ENCODE results near the gene AMPD2.

AMPD2 gene

GRCh38 chr1:109625176-109625575 lies 5.5 kb downstream of the AMPD2 start:
- H3K36me3 ChIP-seq (ENCODE audit: low read length): no peaks in the 10 kb centered on the region
- no peak overlapping the region for H3K9ac ChIP-seq (ENCODE audit: low read length)
- H2AFZ ChIP-seq (ENCODE audit: low read depth, low read length, severe bottlenecking): no peak overlapping the region
- H3K4me3 ChIP-seq (ENCODE audit: insufficient read depth, low read length, poor library complexity, severe bottlenecking): no peak overlapping the region
- peaks cover 20% of the 10 kb centered on the region; the same call in 1 of the 2 replicates for H3K79me2 ChIP-seq (ENCODE audit: insufficient read depth, low read length)
- H3K4me2 ChIP-seq (ENCODE audit: low read depth, low read length, poor library complexity, severe bottlenecking): no peak overlapping the region
- TF ChIP-seq CTCF (IDR thresholded peaks at IDR 0.05; ENCODE audit: insufficient read depth, low read length, poor library complexity, severe bottlenecking) (no peak), EZH2phosphoT487 (conservative IDR thresholded peaks at IDR 0.05; ENCODE audit: low read length) (no peak)
- H3K27me3 ChIP-seq (ENCODE audit: low read length): no peaks in the 10 kb centered on the region
- H3K9me3 ChIP-seq (ENCODE audit: insufficient read depth, low read length): no peaks in the 10 kb centered on the region
- H3K27ac ChIP-seq (ENCODE audit: low read depth, low read length): no peak overlapping the region
- no peaks in the 10 kb centered on the region for H3K9me2 ChIP-seq (replicated peaks; ENCODE audit: insufficient read depth, low read length)
- no peaks in the 10 kb centered on the region for H3F3A ChIP-seq (ENCODE audit: insufficient read depth)
- H4K20me1 ChIP-seq (ENCODE audit: low read depth, low read length): no peaks in the 10 kb centered on the region

GRCh38 chr1:109625601-109626560 lies 6.2 kb downstream of the AMPD2 start:
- Histone ChIP-seq H3K9me3 (ENCODE audit: insufficient read depth, low read length) (no peaks in the 10 kb centered on the region), H3K36me3 (ENCODE audit: low read length) (no peaks in the 10 kb centered on the region), H3F3A (ENCODE audit: insufficient read depth) (no peaks in the 10 kb centered on the region), H3K79me2 (ENCODE audit: insufficient read depth, low read length) (peaks cover 15% of the 10 kb centered on the region; the same call in 1 of the 2 replicates), H2AFZ (ENCODE audit: low read depth, low read length, severe bottlenecking) (no peak overlapping the region), H3K27me3 (ENCODE audit: low read length) (no peaks in the 10 kb centered on the region), H4K20me1 (ENCODE audit: low read depth, low read length) (no peaks in the 10 kb centered on the region), H3K4me3 (ENCODE audit: insufficient read depth, low read length, poor library complexity, severe bottlenecking) (no peak overlapping the region), H3K4me2 (ENCODE audit: low read depth, low read length, poor library complexity, severe bottlenecking) (no peak overlapping the region), H3K27ac (ENCODE audit: low read depth, low read length) (no peak overlapping the region), H3K9ac (ENCODE audit: low read length) (no peak overlapping the region), H3K9me2 (replicated peaks; ENCODE audit: insufficient read depth, low read length) (no peaks in the 10 kb centered on the region)
- no peak for TF ChIP-seq EZH2phosphoT487 (conservative IDR thresholded peaks at IDR 0.05; ENCODE audit: low read length)
- no peak for TF ChIP-seq CTCF (IDR thresholded peaks at IDR 0.05; ENCODE audit: insufficient read depth, low read length, poor library complexity, severe bottlenecking)

GRCh38 chr1:109626682-109627408 lies 7.2 kb downstream of the AMPD2 start:
- H3K9me2 ChIP-seq (replicated peaks; ENCODE audit: insufficient read depth, low read length): no peaks in the 10 kb centered on the region
- no peak overlapping the region for H3K4me3 ChIP-seq (ENCODE audit: insufficient read depth, low read length, poor library complexity, severe bottlenecking)
- no peak overlapping the region for H3K27ac ChIP-seq (ENCODE audit: low read depth, low read length)
- H4K20me1 ChIP-seq (ENCODE audit: low read depth, low read length): no peaks in the 10 kb centered on the region
- no peaks in the 10 kb centered on the region for H3K27me3 ChIP-seq (ENCODE audit: low read length)
- no peak overlapping the region for H2AFZ ChIP-seq (ENCODE audit: low read depth, low read length, severe bottlenecking)
- H3K9ac ChIP-seq (ENCODE audit: low read length): no peak overlapping the region
- TF ChIP-seq EZH2phosphoT487 (conservative IDR thresholded peaks at IDR 0.05; ENCODE audit: low read length) (no peak), CTCF (IDR thresholded peaks at IDR 0.05; ENCODE audit: insufficient read depth, low read length, poor library complexity, severe bottlenecking) (no peak)
- H3K4me2 ChIP-seq (ENCODE audit: low read depth, low read length, poor library complexity, severe bottlenecking): no peak overlapping the region
- H3K36me3 ChIP-seq (ENCODE audit: low read length): no peaks in the 10 kb centered on the region
- H3K9me3 ChIP-seq (ENCODE audit: insufficient read depth, low read length): no peaks in the 10 kb centered on the region
- no peaks in the 10 kb centered on the region for H3F3A ChIP-seq (ENCODE audit: insufficient read depth)
- H3K79me2 ChIP-seq (ENCODE audit: insufficient read depth, low read length): peaks cover 15% of the 10 kb centered on the region; the same call in 1 of the 2 replicates

Measured in SU-DHL-6 (cell line).